Measurements from ENCODE around the gene HMCN2.

Gene HMCN2

GRCh38 chr9:130370226-130370625, 104.7 kb downstream of the HMCN2 start:
- H3K4me2 ChIP-seq (ENCODE audit: low read depth, low read length): no peak overlapping the region
- H3K9me2 ChIP-seq (replicated peaks; ENCODE audit: insufficient read depth, low read length): no peaks in the 10 kb centered on the region
- H3K79me2 ChIP-seq (ENCODE audit: low read length): no peaks in the 10 kb centered on the region
- H3K4me1 ChIP-seq (ENCODE audit: low read length): no peaks in the 10 kb centered on the region
- no peak for DNase-seq
- H3K36me3 ChIP-seq (replicated peaks; ENCODE audit: insufficient read depth, low read length): no peaks in the 10 kb centered on the region
- no peak overlapping the region for H3K4me3 ChIP-seq (ENCODE audit: low read length)
- no peak overlapping the region for H3K27ac ChIP-seq (ENCODE audit: low read length)
- no peaks in the 10 kb centered on the region for H3K9me3 ChIP-seq (replicated peaks; ENCODE audit: insufficient read depth, low read length)
- H3K9ac ChIP-seq (ENCODE audit: low read length): no peak overlapping the region
- H3K27me3 ChIP-seq (replicated peaks; ENCODE audit: insufficient read depth, low read length): peaks cover 84% of the 10 kb centered on the region
- no peaks in the 10 kb centered on the region for H4K20me1 ChIP-seq (ENCODE audit: insufficient read depth, low read length)
- H3F3A ChIP-seq (ENCODE audit: insufficient read depth, low read length): no peaks in the 10 kb centered on the region
- TF ChIP-seq CTCF (IDR thresholded peaks at IDR 0.05; ENCODE audit: low read length): no peak
- no peak overlapping the region for H2AFZ ChIP-seq (ENCODE audit: low read length)

GRCh38 chr9:130371196-130371966, 105.8 kb downstream of the HMCN2 start:
- no peaks in the 10 kb centered on the region for H4K20me1 ChIP-seq (ENCODE audit: insufficient read depth, low read length)
- H3K9me3 ChIP-seq (replicated peaks; ENCODE audit: insufficient read depth, low read length): no peaks in the 10 kb centered on the region
- DNase-seq: no peak
- H3K9me2 ChIP-seq (replicated peaks; ENCODE audit: insufficient read depth, low read length): no peaks in the 10 kb centered on the region
- H3K4me2 ChIP-seq (ENCODE audit: low read depth, low read length): no peak overlapping the region
- H3K79me2 ChIP-seq (ENCODE audit: low read length): no peaks in the 10 kb centered on the region
- H3F3A ChIP-seq (ENCODE audit: insufficient read depth, low read length): no peaks in the 10 kb centered on the region
- no peak overlapping the region for H3K27ac ChIP-seq (ENCODE audit: low read length)
- H2AFZ ChIP-seq (ENCODE audit: low read length): no peak overlapping the region
- H3K9ac ChIP-seq (ENCODE audit: low read length): no peak overlapping the region
- no peak for TF ChIP-seq EZH2phosphoT487 (IDR thresholded peaks at IDR 0.05; ENCODE audit: low read length)
- no peak for TF ChIP-seq EZH2 (optimal IDR thresholded peaks at IDR 0.05; ENCODE audit: low read depth, low read length)
- no peak for TF ChIP-seq CTCF (IDR thresholded peaks at IDR 0.05; ENCODE audit: low read length)
- H3K4me3 ChIP-seq (ENCODE audit: low read length): no peak overlapping the region
- H3K4me1 ChIP-seq (ENCODE audit: low read length): no peaks in the 10 kb centered on the region
- no peaks in the 10 kb centered on the region for H3K36me3 ChIP-seq (replicated peaks; ENCODE audit: insufficient read depth, low read length)
- H3K27me3 ChIP-seq (replicated peaks; ENCODE audit: insufficient read depth, low read length): peaks cover 85% of the 10 kb centered on the region

- DNase-seq: no peak
- no peak overlapping the region for H3K4me2 ChIP-seq (ENCODE audit: low read depth, low read length)
- no peak overlapping the region for H2AFZ ChIP-seq (ENCODE audit: low read length)
- H3K36me3 ChIP-seq (replicated peaks; ENCODE audit: insufficient read depth, low read length): no peaks in the 10 kb centered on the region
- peaks cover 82% of the 10 kb centered on the region for H3K27me3 ChIP-seq (replicated peaks; ENCODE audit: insufficient read depth, low read length)
- H3K9me3 ChIP-seq (replicated peaks; ENCODE audit: insufficient read depth, low read length): no peaks in the 10 kb centered on the region
- H3K4me1 ChIP-seq (ENCODE audit: low read length): no peaks in the 10 kb centered on the region
- TF ChIP-seq CTCF (IDR thresholded peaks at IDR 0.05; ENCODE audit: low read length): no peak
- TF ChIP-seq EZH2phosphoT487 (IDR thresholded peaks at IDR 0.05; ENCODE audit: low read length): no peak
- no peak for TF ChIP-seq EZH2 (optimal IDR thresholded peaks at IDR 0.05; ENCODE audit: low read depth, low read length)
- no peaks in the 10 kb centered on the region for H4K20me1 ChIP-seq (ENCODE audit: insufficient read depth, low read length)
- H3K9me2 ChIP-seq (replicated peaks; ENCODE audit: insufficient read depth, low read length): no peaks in the 10 kb centered on the region
- no peak overlapping the region for H3K4me3 ChIP-seq (ENCODE audit: low read length)
- no peak overlapping the region for H3K27ac ChIP-seq (ENCODE audit: low read length)
- no peaks in the 10 kb centered on the region for H3K79me2 ChIP-seq (ENCODE audit: low read length)
- no peak overlapping the region for H3K9ac ChIP-seq (ENCODE audit: low read length)
- no peaks in the 10 kb centered on the region for H3F3A ChIP-seq (ENCODE audit: insufficient read depth, low read length)
These were observed 106.5 kb downstream of the HMCN2 start for GRCh38 chr9:130372057-130372456.
